Stimulated activated CD8-positive, alpha-beta memory T cell treated with anti-CD3 and anti-CD28 coated beads, Interleukin-15, amount 100 ng/mL, for 4 hours (primary cell): Measurements from ENCODE around the gene CD244.
"Not testable (repeated sequence)": the region's sequence is repeated elsewhere in the genome, so short reads cannot be mapped to it uniquely, and the experiment has no call there.

Experiments
- DNase-seq, 2 donors: peaks; one replicate each; pipeline ENCODE4 v3.0.0-alpha.2; 2020; ENCODE audit warnings: low read depth in 2 of 2

The CD244 gene, protein sequence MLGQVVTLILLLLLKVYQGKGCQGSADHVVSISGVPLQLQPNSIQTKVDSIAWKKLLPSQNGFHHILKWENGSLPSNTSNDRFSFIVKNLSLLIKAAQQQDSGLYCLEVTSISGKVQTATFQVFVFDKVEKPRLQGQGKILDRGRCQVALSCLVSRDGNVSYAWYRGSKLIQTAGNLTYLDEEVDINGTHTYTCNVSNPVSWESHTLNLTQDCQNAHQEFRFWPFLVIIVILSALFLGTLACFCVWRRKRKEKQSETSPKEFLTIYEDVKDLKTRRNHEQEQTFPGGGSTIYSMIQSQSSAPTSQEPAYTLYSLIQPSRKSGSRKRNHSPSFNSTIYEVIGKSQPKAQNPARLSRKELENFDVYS

DNA sequence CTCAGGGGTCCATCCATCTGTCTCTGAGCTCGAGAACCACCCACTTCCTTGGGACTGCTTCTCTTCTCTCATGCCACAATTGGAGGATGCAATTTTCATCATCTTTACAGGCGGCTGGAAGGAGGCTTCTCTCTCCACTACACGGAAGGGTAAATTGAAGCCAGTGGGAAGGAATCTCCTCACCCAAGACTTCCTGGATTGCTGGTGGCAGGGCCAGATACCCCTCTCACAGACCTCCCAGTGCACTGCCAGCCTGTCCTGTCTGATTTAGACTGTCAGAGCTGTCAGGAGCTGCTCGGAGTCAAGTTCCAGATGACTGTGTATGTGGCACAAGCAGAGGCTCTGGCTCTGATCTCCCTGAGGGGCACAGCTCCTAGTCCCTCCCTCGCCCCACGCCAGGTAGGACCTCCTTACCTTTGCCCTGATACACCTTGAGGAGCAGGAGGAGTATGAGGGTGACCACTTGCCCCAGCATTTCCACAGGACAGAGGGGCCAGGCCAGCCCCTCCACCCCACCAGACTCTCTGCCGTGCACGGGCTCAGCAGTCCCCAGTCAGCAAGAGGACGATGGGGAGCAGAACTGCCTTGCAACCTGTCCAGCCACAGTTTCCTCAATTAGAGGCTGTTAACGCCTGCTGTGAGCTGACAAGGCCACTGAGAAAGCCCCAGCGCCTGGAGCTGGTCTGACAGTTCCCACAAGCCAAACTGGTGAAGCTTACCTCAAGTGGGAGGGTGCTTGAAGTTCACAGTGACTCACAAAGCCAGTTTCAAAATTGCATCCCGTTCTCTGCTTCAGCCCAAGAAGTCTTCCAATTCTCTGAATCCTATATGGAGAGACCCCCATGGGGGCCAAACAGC is at the start of gene CD244:
TSS of gene CD244 (minus strand) at position 685 of the 858 bp plus-strand sequence. CDS start at position 475, 210 bp downstream.
- peak; percentile 34 to 42 for DNase-seq

DNA sequence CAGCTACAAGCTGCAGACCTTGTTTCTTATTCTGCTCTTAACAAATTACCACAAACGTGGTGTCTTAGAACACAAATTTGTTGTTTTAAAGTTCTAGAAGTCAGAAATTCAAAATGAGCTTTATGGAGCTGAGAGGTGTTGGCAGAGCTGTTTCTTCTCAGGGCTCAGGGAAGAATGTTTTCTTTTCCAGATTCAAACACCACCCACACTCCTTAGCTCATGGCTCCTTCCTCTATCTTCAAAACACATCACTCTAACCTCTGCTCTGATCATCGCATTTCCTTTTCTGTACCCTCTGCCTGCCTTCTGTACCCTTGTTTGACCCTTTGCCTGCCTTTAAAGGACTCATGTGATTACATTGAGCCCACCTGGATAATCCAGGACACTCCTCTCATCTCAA is 49.2 kb upstream of the CD244 start:
- DNase-seq, result no peak

DNA sequence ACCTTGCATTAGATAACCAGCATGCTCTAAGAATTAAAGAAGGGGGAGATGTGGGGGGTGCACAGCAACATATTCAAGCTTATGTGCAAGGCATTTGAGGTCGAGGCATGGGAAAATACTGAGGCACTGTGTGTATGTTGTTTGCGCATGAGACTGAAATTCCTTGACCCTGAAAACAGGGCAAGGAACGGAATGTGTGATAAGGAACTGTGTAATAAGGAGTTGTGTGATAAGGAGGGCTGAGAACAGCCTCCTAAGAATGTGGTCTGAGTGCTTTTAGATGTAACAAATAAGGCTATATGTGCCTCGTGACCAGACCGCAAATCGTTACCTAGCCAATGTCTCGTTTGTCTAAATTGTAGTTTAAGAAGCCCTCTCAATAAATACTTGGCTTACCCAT is 48.8 kb upstream of the CD244 start:
- no peak for DNase-seq

DNA sequence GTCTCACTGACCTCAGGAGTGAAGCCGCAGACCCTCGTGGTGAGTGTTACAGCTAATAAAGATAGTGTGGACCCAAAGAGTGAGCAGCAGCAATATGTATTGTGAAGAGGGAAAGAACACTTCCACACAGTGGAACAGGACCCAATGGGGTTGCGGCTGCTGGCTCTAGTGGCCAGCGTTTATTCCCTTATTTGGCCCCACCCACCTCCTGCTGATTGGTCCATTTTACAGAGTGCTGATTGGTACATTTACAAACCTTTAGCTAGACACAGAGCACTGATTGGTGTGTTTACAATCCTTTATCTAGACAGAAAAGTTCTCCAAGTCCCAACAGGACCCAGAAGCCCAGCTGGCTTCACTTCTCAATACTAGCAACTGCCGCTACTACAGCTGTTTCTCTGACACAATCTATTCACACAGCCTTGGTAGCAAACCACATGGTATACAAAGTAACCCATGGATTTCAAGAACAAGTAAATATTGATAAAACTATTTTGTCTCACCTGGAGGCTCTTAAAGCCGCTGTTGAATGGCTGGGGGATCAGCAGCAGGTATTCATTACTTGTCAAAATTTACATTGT is 47.6 kb upstream of the CD244 start:
- no peak for DNase-seq

DNA sequence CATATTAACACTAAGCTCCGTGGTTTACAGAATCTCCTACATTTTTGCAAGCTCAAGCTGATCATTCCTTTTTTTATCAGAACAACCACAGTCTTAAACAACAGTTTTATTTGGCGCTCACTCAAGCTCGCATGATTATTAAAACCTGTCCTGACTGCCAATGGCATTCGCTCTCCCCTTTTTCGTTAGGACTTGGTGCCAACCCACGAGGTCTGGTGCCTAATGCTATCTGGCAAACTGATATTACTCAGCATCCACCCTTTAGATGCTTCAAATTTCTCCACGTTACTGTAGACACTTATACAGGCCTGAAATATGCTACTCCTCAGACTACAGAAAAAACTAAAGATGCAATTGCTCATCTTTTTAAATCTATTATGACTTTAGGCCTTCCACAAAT is 45.3 kb upstream of the CD244 start:
- no peak for DNase-seq

DNA sequence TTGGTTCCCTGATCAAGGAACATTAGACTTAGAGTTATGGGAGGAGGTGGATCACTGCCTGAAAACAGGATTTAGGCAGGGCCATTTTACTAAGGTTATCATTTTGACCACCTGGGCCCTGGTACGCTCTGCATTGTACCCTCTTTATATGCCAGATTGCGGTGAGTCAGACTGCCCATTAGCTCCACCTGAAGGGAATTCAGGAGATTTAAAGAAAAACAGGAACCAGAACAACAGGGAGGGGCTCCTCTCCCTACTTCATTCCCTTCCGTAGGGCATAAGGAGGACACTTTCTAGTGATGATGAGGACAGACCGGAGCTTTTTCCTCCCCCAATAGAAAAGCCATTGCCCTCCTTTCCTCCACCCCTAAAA is 42.9 kb upstream of the CD244 start:
- no peak for DNase-seq

DNA sequence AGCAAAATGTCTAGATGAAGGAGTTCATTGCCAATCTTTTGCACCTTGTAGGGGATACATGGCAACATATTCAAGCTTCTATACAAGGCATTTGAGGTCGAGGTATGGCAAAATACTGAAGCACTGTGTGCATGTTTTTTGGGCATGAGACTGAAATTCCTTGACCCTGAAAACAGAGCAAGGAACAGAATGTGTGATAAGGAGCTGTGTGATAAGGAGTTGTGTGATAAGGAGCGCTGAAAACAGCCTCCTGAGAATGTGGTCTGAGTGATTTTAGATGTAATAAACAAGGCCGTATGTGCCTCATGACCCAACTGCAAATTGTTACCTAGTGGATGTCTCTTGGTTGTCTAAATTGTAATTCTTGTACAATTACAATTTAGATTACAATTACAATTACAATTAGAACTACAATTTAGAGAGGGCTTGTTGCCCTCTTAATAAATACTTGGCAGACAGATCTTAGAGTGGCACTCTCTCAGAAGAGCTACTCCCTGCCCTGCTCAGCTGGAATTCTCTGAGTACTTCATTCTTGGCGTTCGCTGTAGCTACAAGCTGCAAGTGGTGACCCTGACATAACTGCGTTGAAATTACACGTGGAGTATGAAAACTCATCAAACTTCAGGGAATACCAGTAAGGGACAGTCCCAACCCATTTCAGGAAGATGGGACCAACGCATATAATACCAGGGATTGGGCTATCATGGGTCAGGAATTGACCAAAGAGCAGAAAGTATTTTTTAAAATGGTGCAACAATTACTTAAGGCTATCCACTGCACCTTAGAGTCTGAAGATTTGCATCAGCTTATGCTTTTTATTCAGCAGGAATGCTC is 42.3 kb upstream of the CD244 start:
- DNase-seq, result no peak

DNA sequence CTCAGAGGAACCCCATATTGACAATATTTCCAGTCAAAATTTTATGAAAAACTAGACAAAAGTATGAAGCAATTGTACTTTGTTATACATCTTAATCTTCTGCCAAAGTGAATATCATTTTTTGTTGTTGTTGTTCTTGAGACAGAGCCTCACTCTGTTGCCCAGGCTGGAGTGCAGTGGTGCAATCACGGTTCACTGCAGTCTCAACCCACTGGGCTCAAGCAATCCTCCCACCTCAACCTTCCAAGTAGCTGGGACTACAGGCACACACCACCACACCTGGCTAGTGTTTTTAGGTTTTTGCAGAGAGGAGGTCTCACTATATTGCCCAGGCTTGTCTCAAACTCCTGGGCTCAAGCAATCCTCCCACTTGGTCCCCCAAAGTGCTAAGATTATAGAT is 39.6 kb upstream of the CD244 start:
- not testable (repeated sequence) for DNase-seq

DNA sequence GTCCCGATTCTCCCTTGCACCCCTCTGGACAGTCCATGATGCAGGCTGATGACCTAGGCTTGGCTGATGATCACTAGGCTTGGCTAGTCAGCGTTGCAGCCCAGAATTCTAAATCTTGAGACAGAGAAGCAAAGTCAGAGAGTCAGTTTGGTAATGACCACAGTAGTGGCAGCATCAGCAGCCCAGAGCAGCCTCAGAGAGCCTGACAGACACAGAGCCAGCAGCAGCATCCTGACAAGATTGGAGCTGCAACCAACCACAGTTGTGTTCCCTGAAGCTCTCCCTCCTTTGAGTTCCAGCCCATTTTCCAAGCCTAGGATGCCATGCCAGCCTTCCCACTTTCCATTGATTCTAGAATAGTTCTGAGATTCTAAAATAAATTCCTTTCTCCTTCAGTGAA is 39.1 kb upstream of the CD244 start:
- DNase-seq, result no peak

DNA sequence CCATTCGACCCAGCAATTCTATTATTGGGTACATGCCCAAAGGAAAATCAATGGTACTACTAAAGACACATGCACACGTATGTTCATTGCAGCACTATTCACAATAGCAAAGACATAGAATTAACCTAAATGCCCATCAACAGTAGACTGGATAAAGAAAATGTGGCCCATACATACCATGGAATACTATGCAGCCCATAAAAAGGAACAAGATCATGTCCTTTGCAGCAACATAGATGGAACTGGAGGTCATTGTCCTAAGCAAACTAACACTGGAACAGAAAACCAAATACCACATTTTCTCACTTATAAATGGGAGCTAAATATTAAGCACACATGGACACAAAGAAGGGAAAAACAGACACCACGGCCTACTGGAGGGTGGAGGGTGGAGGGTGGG is 38.0 kb upstream of the CD244 start:
- DNase-seq, result not testable (repeated sequence)

DNA sequence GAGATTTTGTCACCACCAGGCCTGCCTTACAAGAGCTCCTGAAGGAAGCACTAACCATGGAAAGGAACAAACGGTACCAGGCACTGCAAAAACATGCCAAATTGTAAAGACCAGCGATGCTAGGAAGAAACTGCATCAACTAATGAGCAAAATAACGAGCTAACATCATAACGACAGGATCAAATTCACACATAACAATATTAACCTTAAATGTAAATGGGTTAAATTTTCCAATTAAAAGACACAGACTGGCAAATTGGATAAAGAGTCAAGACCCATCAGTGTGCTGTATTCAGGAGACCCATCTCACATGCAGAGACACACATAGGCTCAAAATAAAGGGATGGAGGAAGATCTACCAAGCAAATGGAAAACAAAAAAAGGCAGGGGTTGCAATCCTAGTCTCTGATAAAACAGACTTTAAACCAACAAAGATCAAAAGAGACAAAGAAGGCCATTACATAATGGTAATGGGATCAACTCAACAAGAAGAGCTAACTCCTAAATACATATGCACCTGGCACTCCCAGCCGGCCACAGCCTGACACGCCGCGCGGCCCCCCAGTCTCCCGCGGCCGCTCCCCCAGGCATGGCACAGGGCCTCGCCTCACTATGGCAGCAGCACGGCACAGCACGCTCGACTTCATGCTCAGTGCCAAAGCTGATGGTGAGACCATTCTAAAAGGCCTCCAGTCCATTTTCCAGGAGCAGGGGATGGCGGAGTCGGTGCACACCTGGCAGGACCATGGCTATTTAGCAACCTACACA is 31.9 kb upstream of the CD244 start:
- DNase-seq, result not testable (repeated sequence)

DNA sequence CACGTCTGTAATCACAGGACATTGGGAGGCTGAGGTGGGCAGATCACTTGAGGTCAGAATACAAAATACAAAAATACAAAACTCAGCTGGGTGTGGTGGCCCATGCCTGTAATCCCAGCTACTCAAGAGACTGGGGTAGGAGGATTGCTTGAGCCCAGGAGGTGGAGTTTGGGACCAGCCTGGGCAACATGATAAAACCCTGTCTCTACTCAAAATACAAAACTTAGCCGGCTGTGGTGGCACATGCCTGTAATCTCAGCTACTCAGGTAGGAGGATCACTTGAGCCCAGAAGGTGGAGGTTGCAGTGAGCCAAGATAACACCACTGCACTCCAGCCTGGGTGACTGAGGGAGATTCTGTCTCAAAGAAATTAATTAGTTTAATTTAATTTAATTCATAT is 28.8 kb upstream of the CD244 start:
- DNase-seq, result no peak

DNA sequence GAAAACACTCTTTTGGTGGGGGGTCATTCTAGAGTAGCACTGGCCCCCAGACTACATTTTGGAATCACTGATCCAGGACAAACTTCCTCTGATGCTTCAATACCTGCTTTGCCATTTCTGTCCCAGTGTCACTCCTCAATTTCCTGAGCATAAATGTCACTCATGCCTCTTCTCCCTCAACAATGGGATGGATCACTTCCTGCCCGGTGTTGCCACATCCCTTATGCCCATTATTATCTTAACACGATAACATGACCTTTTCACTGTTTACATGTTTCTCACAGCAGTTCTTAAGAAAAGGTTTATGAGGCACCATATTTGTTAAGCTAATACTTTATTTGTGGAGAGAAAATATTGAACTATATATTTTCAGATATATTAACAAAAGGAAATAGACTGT is 26.2 kb upstream of the CD244 start:
- DNase-seq, result no peak

DNA sequence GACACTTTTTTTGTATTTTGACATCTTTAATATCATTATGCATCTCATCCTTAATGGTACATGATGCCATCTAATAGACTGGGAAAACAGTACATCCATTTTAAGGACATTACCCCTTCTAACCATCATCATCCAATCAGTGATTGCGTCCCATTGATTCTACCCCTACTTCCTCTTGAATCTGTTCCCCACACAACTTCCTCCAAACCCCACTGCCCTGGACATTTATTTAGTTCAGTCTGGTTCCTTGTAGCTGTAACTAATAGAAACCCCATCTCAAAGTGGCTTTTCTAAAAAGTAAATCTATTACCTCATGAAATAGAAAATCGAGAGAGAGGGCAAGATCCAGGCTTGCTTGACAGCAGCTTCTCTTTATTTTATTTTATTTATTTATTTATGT is 24.4 kb upstream of the CD244 start:
- no peak for DNase-seq

DNA sequence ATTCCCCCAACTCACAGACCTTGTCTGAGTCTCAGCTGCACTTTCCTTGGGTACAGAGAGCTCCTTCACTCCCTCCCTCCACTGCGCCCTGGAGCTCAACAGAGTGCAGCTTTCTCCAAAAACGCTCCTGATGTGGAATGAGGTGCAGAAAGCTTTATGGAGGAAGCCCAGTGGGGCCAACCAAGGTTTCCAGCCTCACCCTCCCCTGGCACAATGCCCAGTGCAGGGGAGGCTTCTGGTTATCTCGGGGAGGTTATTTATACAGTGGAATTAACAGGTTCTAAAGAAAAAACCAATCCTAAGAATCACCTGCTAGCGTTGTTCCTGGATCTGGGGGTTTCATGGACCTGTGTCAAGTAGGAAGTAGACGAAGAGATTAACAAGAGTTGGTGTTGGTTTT is 22.4 kb upstream of the CD244 start, which contains the start of gene ITLN1:
TSS of gene ITLN1 (minus strand) at position 139 of the 400 bp plus-strand sequence. CDS start 303 bp downstream, outside the sequence.
- DNase-seq, result no peak

DNA sequence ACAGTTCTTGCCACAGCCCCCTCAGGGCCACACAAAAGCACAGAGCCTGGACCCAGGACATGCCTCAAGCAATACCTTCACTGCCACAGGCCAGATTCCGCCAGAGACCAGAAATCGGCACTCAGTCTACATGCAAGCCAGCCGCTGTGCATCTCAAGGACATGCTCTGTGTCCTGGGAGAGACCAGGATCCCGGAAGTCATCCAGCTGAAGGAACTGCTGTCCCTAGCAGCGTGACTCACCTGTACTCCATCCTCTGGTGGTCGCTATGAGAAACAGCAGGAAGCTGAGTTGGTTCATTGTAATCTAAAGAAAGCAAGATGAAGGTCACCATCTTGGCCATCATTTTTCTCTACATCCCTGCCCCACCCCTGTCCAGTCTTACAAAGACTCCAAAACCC is 21.9 kb upstream of the CD244 start:
- DNase-seq, result no peak

DNA sequence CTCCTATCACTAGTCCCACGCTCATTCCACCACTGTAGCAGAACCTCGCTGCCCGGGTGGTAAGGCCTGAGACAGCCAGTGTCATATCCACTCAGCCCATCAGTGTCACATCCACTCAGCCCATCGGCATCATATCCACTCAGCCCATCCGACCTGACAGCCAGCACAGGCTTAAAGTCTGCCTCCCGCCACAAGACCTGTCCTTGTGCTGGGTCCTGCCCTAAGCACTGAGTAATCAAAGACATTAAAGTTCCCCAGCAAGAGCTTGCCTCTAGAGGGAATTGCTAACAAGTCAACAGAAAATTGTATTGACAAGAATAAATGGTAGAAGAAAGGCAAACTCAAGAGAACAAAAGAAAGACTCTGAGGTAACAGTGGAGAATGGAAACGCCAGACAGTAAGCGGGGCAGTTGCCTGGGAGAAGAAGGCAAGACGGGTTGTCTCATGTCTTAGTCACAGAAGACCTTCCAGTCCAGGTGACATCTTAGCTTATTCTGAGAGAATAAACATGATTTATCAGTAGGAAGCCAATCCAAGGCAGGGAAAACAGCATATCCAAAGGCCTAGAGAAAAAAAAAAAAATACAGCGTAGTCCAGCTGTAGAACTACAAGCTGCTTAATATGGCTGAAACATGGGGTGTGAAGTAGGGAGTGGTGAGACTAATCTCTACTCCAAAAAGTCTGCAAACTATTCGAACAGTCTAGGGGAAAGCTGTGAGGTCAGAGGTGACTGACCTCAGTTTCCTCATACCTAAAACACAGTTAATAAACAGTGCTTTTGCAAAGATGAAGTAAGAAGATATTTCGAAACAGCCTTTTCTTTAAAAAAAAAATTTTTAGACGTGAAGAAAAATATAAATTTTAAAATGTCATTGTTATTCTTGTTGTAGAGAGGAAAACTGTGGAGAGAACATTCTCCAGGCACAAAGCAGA is 21.2 kb upstream of the CD244 start:
- DNase-seq, result no peak

DNA sequence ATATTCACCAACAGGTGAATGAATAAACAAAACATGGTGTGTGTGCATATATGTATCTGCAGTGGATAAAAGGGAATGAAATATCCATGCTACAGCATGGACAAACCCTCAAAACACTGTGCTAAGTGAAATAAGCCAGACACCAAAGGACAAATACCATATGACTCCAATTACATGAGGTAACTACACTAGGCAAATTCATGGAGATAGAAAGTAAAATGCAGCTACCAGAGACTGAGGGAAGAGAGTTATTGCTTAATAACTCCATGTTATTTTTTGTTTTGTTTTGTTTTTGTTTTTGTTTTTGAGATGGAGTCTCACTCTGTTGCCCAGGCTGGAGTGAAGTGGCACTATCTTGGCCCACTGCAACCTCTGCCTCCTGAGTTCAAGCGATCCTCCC is 19.9 kb upstream of the CD244 start:
- DNase-seq, result no peak

DNA sequence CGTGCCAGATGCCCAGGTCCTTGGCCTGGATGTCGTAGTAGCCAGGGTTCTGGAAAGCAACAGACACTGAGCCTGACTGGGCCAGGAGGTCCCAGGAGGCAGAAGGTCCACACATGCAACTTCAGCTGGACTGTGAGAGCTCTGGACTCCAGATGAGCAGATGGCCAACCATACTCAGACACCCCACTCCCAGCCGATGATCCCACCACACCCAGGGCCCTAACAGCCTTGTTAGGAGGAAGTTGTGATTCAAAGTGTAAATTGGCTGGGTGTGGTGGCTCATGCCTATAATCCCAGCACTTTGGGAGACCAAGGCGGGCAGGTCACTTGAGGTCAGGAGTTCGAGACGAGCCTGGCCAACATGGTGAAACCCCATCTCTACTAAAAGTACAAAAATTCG is 18.6 kb upstream of the CD244 start:
- not testable (repeated sequence) for DNase-seq

DNA sequence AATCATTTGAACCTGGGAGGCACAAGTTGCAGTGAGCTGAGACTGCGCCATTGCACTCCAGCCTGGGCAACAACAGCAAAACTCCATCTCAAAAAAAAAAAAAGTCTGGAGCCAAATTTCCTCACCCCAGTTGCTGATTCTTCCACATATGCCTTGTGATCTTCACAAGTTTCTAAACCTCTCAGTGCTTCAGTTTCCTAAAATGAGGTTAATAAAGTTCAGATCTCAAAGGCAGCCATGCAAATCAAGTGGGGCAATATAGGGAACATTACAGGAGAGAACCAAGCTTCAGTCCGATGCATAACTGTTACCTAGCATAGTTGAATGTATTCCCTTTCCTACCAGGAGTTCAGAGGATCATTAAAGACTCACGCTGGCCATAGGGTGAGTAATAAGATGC is 17.5 kb upstream of the CD244 start:
- DNase-seq, result no peak
